ENCODE data around the gene RDH14.

- TF ChIP-seq ZBTB33 (IDR thresholded peaks at IDR 0.05) = no peak
- TF ChIP-seq MAX (IDR thresholded peaks at IDR 0.05) = no peak
- no peak for TF ChIP-seq CTCF (IDR thresholded peaks at IDR 0.05; ENCODE audit: low read depth, low read length, missing input control)
- TF ChIP-seq FOXA2 (IDR thresholded peaks at IDR 0.05) = no peak
- TF ChIP-seq EGR1 (IDR thresholded peaks at IDR 0.05; ENCODE audit: low read depth in 2 of 2) = no peak
- TF ChIP-seq SP1 (IDR thresholded peaks at IDR 0.05) = no peak
- TF ChIP-seq RAD21 (IDR thresholded peaks at IDR 0.05) = no peak
- TF ChIP-seq GABPA (IDR thresholded peaks at IDR 0.05 in 1 of 2, conservative IDR thresholded peaks at IDR 0.05 in 1 of 2) = no peak
These were observed 53.5 kb downstream of the RDH14 start for GRCh38 chr2:18506883-18507509.
